HepG2 (cell line): ENCODE data around the gene EPS8. TPM values are rescaled to one million over a fixed set of nuclear protein-coding genes. Genes with fewer than 3 reads are reported as not detected.

Source experiments
- ATAC-seq: fragments of 200-7000 bp; cut with Tn5 transposase; 3 replicates; pipeline ENCODE4 v1.9.1; 2020; ENCODE audit warnings: mild to moderate bottlenecking, moderate library complexity
- BruUV-seq: library from RNA; stranded (reverse); fragments of 400-500 nt; replicated peaks from 2 replicates; lab custom pipeline; 2021; lab: Mats Ljungman, UMichigan
- CTCF ChIA-PET: fragments of 300-600 bp; formaldehyde crosslinking; extraction: SDS; loops from one replicate; lab custom pipeline; 2021; ENCODE audit warnings: low total read pairs, inconsistent platforms, low intra/inter-chr PET ratio; lab: Yijun Ruan, JAX
- POLR2A ChIA-PET: fragments of 350-600 bp; sonication (Branson Sonifier 250); formaldehyde crosslinking; loops from one replicate; lab custom pipeline; 2020; ENCODE audit warnings: antibody characterized with exemption, inconsistent platforms; lab: Yijun Ruan, JAX
- DNase-seq: peaks from one replicate; pipeline ENCODE4 v3.0.0-alpha.2; 2015; ENCODE audit warnings: low spot score
- FAIRE-seq: peaks from 3 replicates; lab custom pipeline; 2011; peaks lifted over from hg19 to GRCh38; lab: Jason Lieb, UNC
- H2AFZ ChIP-seq: one replicate; pipeline ENCODE4 v1.6.1; 2011; ENCODE audit warnings: low read length, inconsistent platforms
- H3K27ac ChIP-seq: fragments of 300-600 bp; 3 replicates; pipeline ENCODE4 v1.8.0; 2011; ENCODE audit warnings: mixed run types, mild to moderate bottlenecking, mixed read lengths, low read length, inconsistent platforms; ENCODE audit not compliant: insufficient read depth; ENCODE audit errors: extremely low read length
- H3K27me3 ChIP-seq, 2 experiments: fragments of 200-600 bp in 1 of 2; 2 replicates in 1 of 2; 3 replicates in 1 of 2; pipeline versions ENCODE4 v1.6.0 to v1.8.0; 2011; ENCODE audit warnings: low read length in 2 of 2, mild to moderate bottlenecking in 2 of 2, moderate library complexity in 2 of 2, inconsistent platforms in 1 of 2; ENCODE audit not compliant: insufficient read depth in 2 of 2, control insufficient read depth in 1 of 2
- H3K36me3 ChIP-seq, 2 experiments: fragments of 200-600 bp in 1 of 2; replicated peaks in 1 of 2; 2 replicates in 1 of 2; 3 replicates in 1 of 2; pipeline versions ENCODE4 v1.5.1 to v1.8.0; 2011; ENCODE audit warnings: low read length in 2 of 2, inconsistent platforms in 1 of 2; ENCODE audit not compliant: insufficient read depth in 2 of 2, control insufficient read depth in 1 of 2
- H3K4me1 ChIP-seq: 2 replicates; pipeline ENCODE4 v1.5.1; 2012; ENCODE audit warnings: low read length, inconsistent platforms; ENCODE audit not compliant: insufficient read depth
- H3K4me2 ChIP-seq: 2 replicates; pipeline ENCODE4 v1.6.0; 2011; ENCODE audit warnings: low read depth, low read length, inconsistent platforms
- H3K4me3 ChIP-seq, 3 experiments: fragments of 200-600 bp in 1 of 3; sonication (generic), shearing (Covaris generic) in 1 of 3; replicated peaks in 1 of 3; 2 replicates each; pipeline ENCODE4 v1.5.1; 2011 to 2016; ENCODE audit warnings: low read length in 3 of 3, inconsistent platforms in 2 of 3, low read depth in 2 of 3, mild to moderate bottlenecking in 2 of 3, control low read depth in 1 of 3, mixed read lengths in 1 of 3; ENCODE audit not compliant: insufficient read depth in 1 of 3
- H3K79me2 ChIP-seq: one replicate; pipeline ENCODE4 v1.6.1; 2011; ENCODE audit warnings: low read length, inconsistent platforms; ENCODE audit not compliant: insufficient read depth
- H3K9ac ChIP-seq: 2 replicates; pipeline ENCODE4 v1.6.0; 2011; ENCODE audit warnings: mild to moderate bottlenecking, low read depth, low read length, inconsistent platforms; ENCODE audit not compliant: insufficient read depth
- H3K9me3 ChIP-seq: 2 replicates; pipeline ENCODE4 v1.5.1; 2012; ENCODE audit warnings: mild to moderate bottlenecking, low read length
- H4K20me1 ChIP-seq: 2 replicates; pipeline ENCODE4 v1.6.0; 2011; ENCODE audit warnings: inconsistent platforms, mild to moderate bottlenecking, low read length, moderate library complexity; ENCODE audit not compliant: insufficient read depth
- ASH2L ChIP-seq: fragments of 300-600, 200-600 bp; sonication (generic); IDR thresholded peaks from 2 replicates; pipeline ENCODE4 v1.7.0; 2017; ENCODE audit warnings: low read depth, mild to moderate bottlenecking, moderate library complexity, mixed read lengths, low read length; ENCODE audit not compliant: insufficient read length
- BCL3 ChIP-seq: sonication (generic); formaldehyde crosslinking; IDR thresholded peaks from 2 replicates; pipeline ENCODE4 v1.5.1; 2020; ENCODE audit warnings: mild to moderate bottlenecking, missing genetic modification reagents, moderate library complexity
- ETV5 ChIP-seq: IDR thresholded peaks from 2 replicates; pipeline ENCODE4 v1.6.1; 2018; ENCODE audit warnings: missing biosample characterization, missing genetic modification reagents, inconsistent platforms, borderline replicate concordance
- MAFF ChIP-seq: IDR thresholded peaks from 2 replicates; pipeline ENCODE4 v1.6.1; 2011; ENCODE audit warnings: low read depth, low read length, improper control_type of control experiment
- MEIS1 ChIP-seq: sonication (generic); formaldehyde crosslinking; IDR thresholded peaks from 2 replicates; pipeline ENCODE4 v1.9.0; 2021; ENCODE audit warnings: mild to moderate bottlenecking, missing genetic modification reagents, moderate library complexity, borderline replicate concordance
- PHF20 ChIP-seq: sonication (generic); formaldehyde crosslinking; IDR thresholded peaks from 2 replicates; pipeline ENCODE4 v1.5.0; 2020; ENCODE audit warnings: mild to moderate bottlenecking, missing genetic modification reagents
- POLR2AphosphoS2 ChIP-seq: IDR thresholded peaks from 2 replicates; pipeline ENCODE4 v1.6.1; 2011; ENCODE audit warnings: low read depth, low read length, improper control_type of control experiment
- PRMT3 ChIP-seq: sonication (generic); formaldehyde crosslinking; IDR thresholded peaks from 2 replicates; pipeline ENCODE4 v1.8.1; 2022; ENCODE audit warnings: low read depth, mild to moderate bottlenecking, moderate library complexity, missing genetic modification reagents, borderline replicate concordance
- SMC3 ChIP-seq: IDR thresholded peaks from 2 replicates; pipeline ENCODE4 v1.6.1; 2011; ENCODE audit warnings: low read length, improper control_type of control experiment
- TBL1XR1 ChIP-seq: fragments of 150-350 bp; IDR thresholded peaks from 2 replicates; pipeline ENCODE4 v1.6.1; 2014; ENCODE audit warnings: borderline replicate concordance, low read length; ENCODE audit not compliant: partially characterized antibody
- TSC22D2 ChIP-seq: sonication (generic); formaldehyde crosslinking; IDR thresholded peaks from 2 replicates; pipeline ENCODE4 v1.5.1; 2020; ENCODE audit warnings: missing genetic modification reagents, mild to moderate bottlenecking, borderline replicate concordance
- ZMYM2 ChIP-seq: sonication (generic); formaldehyde crosslinking; IDR thresholded peaks from 2 replicates; pipeline ENCODE4 v1.8.0; 2022; ENCODE audit warnings: mild to moderate bottlenecking, missing genetic modification reagents
- ZNF18 ChIP-seq: sonication (generic); formaldehyde crosslinking; IDR thresholded peaks from 2 replicates; pipeline ENCODE4 v1.8.0; 2022; ENCODE audit warnings: mild to moderate bottlenecking, missing genetic modification reagents; ENCODE audit not compliant: insufficient replicate concordance
- ZNF766 ChIP-seq: sonication (generic); formaldehyde crosslinking; IDR thresholded peaks from 2 replicates; pipeline ENCODE4 v1.5.0; 2020; ENCODE audit warnings: missing genetic modification reagents, borderline replicate concordance
- WGBS: methylation state at CpG from one replicate; pipeline ENCODE4 v1.1.6; 2017; ENCODE audit warnings: low lambda C conversion rate; 5-methylcytosine and 5-hydroxymethylcytosine counted together
- in situ Hi-C: cut with HindIII; loops from 2 replicates; pipeline ENCODE4 v1.10.0; 2017; ENCODE audit warnings: low pct_unique_long_range_greater_than_20kb; ENCODE audit not compliant: extremely low pct_ligation_motif_present
- intact Hi-C: fragments of 100-400 bp; cut with micrococcal nuclease; formaldehyde crosslinking; loops from one replicate; pipeline ENCODE4 v1.10.0; 2022; ENCODE audit not compliant: unreplicated experiment
- polyA plus RNA-seq, 8 experiments: library from polyadenylated mRNA; depleted of rRNA in 3 of 8; stranded (reverse) in 7 of 8; unstranded in 1 of 8; fragments of >200 nt; fragmentation: Illumina TruSeq in 4 of 8; extraction: Trizol in 4 of 8; gene quantifications; 2 replicates each; pipeline versions ENCODE4 v1.2.1 to v1.2.3, GENCODE V29; 2011 to 2016; ENCODE audit warnings: low read depth in 4 of 8, missing spikeins in 1 of 8, mixed read lengths in 1 of 8; ENCODE audit not compliant: insufficient read depth in 1 of 8
- total RNA-seq, 5 experiments: library from RNA; depleted of rRNA; stranded (reverse); fragments of >200 nt; fragmentation: Illumina TruSeq; extraction: Trizol; gene quantifications; 2 replicates each; pipeline ENCODE4 v1.2.3, GENCODE V29; 2016; ENCODE audit warnings: low read depth in 1 of 5

The EPS8 gene
- total and polyA plus RNA-seq, 2 of the 13 experiments (the other 11 are each of a cell fraction or from before 2014, with no cell fraction given) = 37.1 to 43.4 TPM

- DNase-seq (no peak), FAIRE-seq (no peak), ATAC-seq (no peak)
- Histone ChIP-seq H3K4me1 (peaks cover 68% of the 10 kb centered on the region), H3K4me2 (peak overlapping the region; percentile 32; the same call in 1 of the 2 replicates), H4K20me1 (no peaks in the 10 kb centered on the region), H3K79me2 (no peaks in the 10 kb centered on the region), H3K27ac (peak overlapping the region; percentile 98), H3K27me3 (no peaks in the 10 kb centered on the region), H2AFZ (no peak overlapping the region), H3K9me3 (no peaks in the 10 kb centered on the region), H3K4me3 (no peak overlapping the region; a peak in 1 of 6 replicates), H3K9ac (peak overlapping the region; percentile 66), H3K36me3 (peaks cover 1 to 15% of the 10 kb centered on the region in 2 experiments; a peak in 3 of 5 replicates)
- no peak for TF ChIP-seq TSC22D2
- no peak for TF ChIP-seq ZNF766 (CRISPR knock-in tag)
- TF ChIP-seq BCL3 (CRISPR knock-in tag) = no peak
- TF ChIP-seq POLR2AphosphoS2 = no peak
- TF ChIP-seq ZMYM2 (CRISPR knock-in tag) = no peak
- peak; percentile 1 for TF ChIP-seq ASH2L
- in situ Hi-C loops = no loop called here
- ChIA-PET CTCF (no interaction called here), POLR2A (interaction anchor here (0.9 to 1.4 kb wide), 7 partner anchors 13 to 282 kb away, joined by 3 to 7 read pairs (median 3); partner anchors contain the start of gene DERA)
- WGBS = 90% methylated on average over 3 of the region's 3 CpGs
- no TSS peak for BruUV-seq
- intact Hi-C loops = loop anchor here (5.0 kb wide), 1 partner anchor 37 kb away; no protein-coding TSS in a partner anchor
Measured at GRCh38 chr12:15629761-15630160, 159.4 kb downstream of the EPS8 start.

DNA sequence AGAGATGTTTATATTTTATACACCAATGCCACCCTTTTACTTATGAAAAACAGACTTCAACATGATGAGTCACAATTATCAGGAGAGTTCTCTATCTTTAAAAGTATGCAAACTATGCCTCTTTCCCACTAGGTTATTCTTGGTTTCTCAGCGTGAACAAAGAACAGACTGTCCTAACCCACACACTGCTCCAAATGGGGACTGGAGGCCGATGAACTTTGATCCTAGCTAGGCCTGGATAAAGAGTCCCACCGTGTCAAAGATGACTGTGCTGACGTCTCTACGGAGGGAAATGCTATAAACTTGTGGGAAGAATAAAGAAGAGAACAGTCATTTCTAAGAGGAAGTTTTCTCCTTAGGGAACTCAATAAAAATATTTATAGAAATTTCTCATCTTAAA is 160.1 kb downstream of the EPS8 start:
- peak overlapping the region; percentile 66 for H3K9ac ChIP-seq
- TSS peak; percentile 36 for BruUV-seq
- peak; percentile 99 for FAIRE-seq
- TF ChIP-seq PRMT3 (CRISPR knock-in tag) (no peak), ETV5 (CRISPR knock-in tag) (peak; percentile 23; the same call in 1 of the 2 replicates), SMC3 (no peak; the same call in 1 of the 2 replicates), ZNF18 (CRISPR knock-in tag) (no peak), TBL1XR1 (no peak), PHF20 (CRISPR knock-in tag) (no peak), MAFF (peak; percentile 39), MEIS1 (CRISPR knock-in tag) (no peak)

More for the DNA sequence above, 160.1 kb downstream of the EPS8 start:
- H3K4me3 ChIP-seq = no peak overlapping the region
- H3K79me2 ChIP-seq = no peaks in the 10 kb centered on the region
- H3K4me1 ChIP-seq = peaks cover 66% of the 10 kb centered on the region
- WGBS = 0% methylated on average over 5 of the region's 5 CpGs
- DNase-seq (peak; percentile 99), ATAC-seq (peak; percentile 100)
- in situ Hi-C loops = no loop called here
- ChIA-PET POLR2A (interaction anchor here (0.8 to 1.4 kb wide), 8 partner anchors 12 to 282 kb away, joined by 3 to 7 read pairs (median 3); partner anchors contain the start of gene DERA), CTCF (no interaction called here)
- H3K4me2 ChIP-seq = no peak overlapping the region; the same call in 1 of the 2 replicates
- peak overlapping the region; percentile 98 for H3K27ac ChIP-seq
- no peaks in the 10 kb centered on the region for H3K9me3 ChIP-seq
- H3K27me3 ChIP-seq = no peaks in the 10 kb centered on the region
- intact Hi-C loops = loop anchor here (5.0 kb wide), 1 partner anchor 37 kb away; no protein-coding TSS in a partner anchor
- H3K36me3 ChIP-seq = peaks cover 2 to 15% of the 10 kb centered on the region in 2 experiments; a peak in 4 of 5 replicates
- no peaks in the 10 kb centered on the region for H4K20me1 ChIP-seq
- no peak overlapping the region for H2AFZ ChIP-seq
